Dermis microvascular lymphatic vessel endothelial cell (primary cell): Measurements from ENCODE around the gene BET1. TPM values are rescaled to one million over a fixed set of nuclear protein-coding genes. Genes with fewer than 3 reads are reported as not detected.
"Not testable (repeated sequence)": the region's sequence is repeated elsewhere in the genome, so short reads cannot be mapped to it uniquely, and the experiment has no call there.

Source experiments
- DNase-seq, 2 donors: peaks; one replicate each; pipeline versions ENCODE4 v3.0.0 to v3.0.0-alpha.2; 2010; ENCODE audit warnings: low read depth in 2 of 2
- total RNA-seq: library from RNA; depleted of rRNA; stranded (reverse); fragments of >200 nt; gene quantifications from 2 replicates; pipeline ENCODE4 v1.2.1, GENCODE V29; 2014

The BET1 gene
- 24.9 and 33.1 TPM in 2 replicates for total RNA-seq

- peak; percentile 94 to 98 for DNase-seq
Measured at GRCh38 chr7:94004024-94004951, at the start of gene BET1. BET1 (minus strand) TSS chr7:94004355; CDS start chr7:94004216, 139 bp downstream.

- DNase-seq, result no peak
Measured at GRCh38 chr7:94053532-94053931, 49.4 kb upstream of the BET1 start.

- no peak for DNase-seq
Measured at GRCh38 chr7:94052398-94053180, 48.4 kb upstream of the BET1 start.

GRCh38 chr7:94050046-94050445 lies 45.9 kb upstream of the BET1 start:
- DNase-seq, result no peak

- no peak for DNase-seq
Measured at GRCh38 chr7:94049615-94050014, 45.5 kb upstream of the BET1 start.

GRCh38 chr7:94048755-94049154 lies 44.6 kb upstream of the BET1 start:
- no peak for DNase-seq

GRCh38 chr7:94047956-94048355 lies 43.8 kb upstream of the BET1 start:
- no peak for DNase-seq

GRCh38 chr7:94045581-94045980 lies 41.4 kb upstream of the BET1 start:
- no peak for DNase-seq

- no peak for DNase-seq
Measured at GRCh38 chr7:94044806-94045205, 40.7 kb upstream of the BET1 start.

- DNase-seq, result no peak
Measured at GRCh38 chr7:94043299-94043698, 39.1 kb upstream of the BET1 start.

GRCh38 chr7:94042381-94042780 lies 38.2 kb upstream of the BET1 start:
- no peak for DNase-seq

GRCh38 chr7:94041529-94041928 lies 37.4 kb upstream of the BET1 start:
- peak in 1 of 2 donors; percentile 71 for DNase-seq

GRCh38 chr7:94040254-94040653 lies 36.1 kb upstream of the BET1 start:
- DNase-seq, result no peak

GRCh38 chr7:94039368-94040035 lies 35.3 kb upstream of the BET1 start:
- no peak for DNase-seq

- DNase-seq, result no peak
Measured at GRCh38 chr7:94031865-94032264, 27.7 kb upstream of the BET1 start.

GRCh38 chr7:94030634-94031033 lies 26.5 kb upstream of the BET1 start:
- no peak for DNase-seq

- DNase-seq, result no peak
Measured at GRCh38 chr7:94029976-94030375, 25.8 kb upstream of the BET1 start.

- no peak for DNase-seq
Measured at GRCh38 chr7:94028768-94029167, 24.6 kb upstream of the BET1 start.

- not testable (repeated sequence) for DNase-seq
Measured at GRCh38 chr7:94026619-94027018, 22.5 kb upstream of the BET1 start.

- peak in 1 of 2 donors; percentile 18 for DNase-seq
Measured at GRCh38 chr7:94022550-94022949, 18.4 kb upstream of the BET1 start.

- DNase-seq, result no peak
Measured at GRCh38 chr7:94016786-94017185, 12.6 kb upstream of the BET1 start.

- DNase-seq, result no peak
Measured at GRCh38 chr7:94015538-94015937, 11.4 kb upstream of the BET1 start.
